GM23338 (cell line): ENCODE results near the gene VWC2. TPM values are rescaled to one million over a fixed set of nuclear protein-coding genes. Genes with fewer than 3 reads are reported as not detected.

ENCODE experiments used
- ATAC-seq: fragments of 200-7000 bp; cut with Tn5 transposase; 3 replicates; pipeline ENCODE4 v1.9.1; 2020
- DNase-seq: peaks from one replicate; pipeline ENCODE4 v3.0.0-alpha.2; 2015; ENCODE audit warnings: low spot score
- H2AFZ ChIP-seq: fragments of 200-600 bp; sonication (generic); 2 replicates; pipeline ENCODE4 v1.8.0; 2016; ENCODE audit warnings: antibody characterized with exemption, mild to moderate bottlenecking, moderate library complexity
- H3F3A ChIP-seq: fragments of 200-600 bp; sonication (generic); replicated peaks from 2 replicates; pipeline ENCODE4 v1.8.0; 2017; ENCODE audit warnings: antibody characterized with exemption, mixed run types, low read depth
- H3K27ac ChIP-seq: fragments of 200-600 bp; sonication (generic); 2 replicates; pipeline ENCODE4 v1.6.1; 2016; ENCODE audit warnings: low read depth
- H3K27me3 ChIP-seq: fragments of 200-600 bp; sonication (generic); 2 replicates; pipeline ENCODE4 v1.8.0; 2016; ENCODE audit warnings: mild to moderate bottlenecking, mixed run types, moderate library complexity; ENCODE audit not compliant: insufficient read depth
- H3K36me3 ChIP-seq: fragments of 200-600 bp; sonication (generic); 2 replicates; pipeline ENCODE4 v1.8.0; 2016; ENCODE audit warnings: mild to moderate bottlenecking; ENCODE audit not compliant: insufficient read depth
- H3K4me1 ChIP-seq: fragments of 200-600 bp; sonication (generic); 2 replicates; pipeline ENCODE4 v1.8.0; 2016; ENCODE audit warnings: mild to moderate bottlenecking, moderate library complexity; ENCODE audit not compliant: insufficient read depth
- H3K4me2 ChIP-seq: fragments of 200-600 bp; sonication (generic); 2 replicates; pipeline ENCODE4 v1.7.1; 2017; ENCODE audit warnings: mixed run types
- H3K4me3 ChIP-seq: fragments of 200-600 bp; sonication (generic); 2 replicates; pipeline ENCODE4 v1.6.1; 2016; ENCODE audit warnings: mixed run types
- H3K79me2 ChIP-seq: fragments of 200-600 bp; sonication (generic); replicated peaks from 2 replicates; pipeline ENCODE4 v1.8.0; 2017; ENCODE audit warnings: mild to moderate bottlenecking; ENCODE audit not compliant: insufficient read depth
- H3K9me2 ChIP-seq: fragments of 200-600 bp; sonication (generic); 2 replicates; pipeline ENCODE4 v1.8.0; 2017; ENCODE audit not compliant: insufficient read depth
- H4K20me1 ChIP-seq: fragments of 200-600 bp; sonication (generic); replicated peaks from 2 replicates; pipeline ENCODE4 v1.8.0; 2017; ENCODE audit warnings: mild to moderate bottlenecking; ENCODE audit not compliant: insufficient read depth
- H3K27ac Mint-ChIP-seq: 2 replicates; pipeline ENCODE4 v1.8.0; 2020; ENCODE audit warnings: inconsistent platforms, mild to moderate bottlenecking, moderate library complexity, mixed read lengths
- H3K27me3 Mint-ChIP-seq: 3 replicates; pipeline ENCODE4 v1.8.0; 2022; ENCODE audit warnings: low read depth, mild to moderate bottlenecking, moderate library complexity, mixed read lengths, inconsistent platforms; ENCODE audit not compliant: insufficient read depth, poor library complexity
- H3K36me3 Mint-ChIP-seq: 3 replicates; pipeline ENCODE4 v1.8.0; 2021; ENCODE audit warnings: low read depth, mild to moderate bottlenecking, inconsistent platforms, moderate library complexity, mixed read lengths
- H3K4me1 Mint-ChIP-seq: 3 replicates; pipeline ENCODE4 v1.8.0; 2020; ENCODE audit warnings: mild to moderate bottlenecking, inconsistent platforms, mixed read lengths
- H3K4me3 Mint-ChIP-seq: 3 replicates; pipeline ENCODE4 v1.8.0; 2021; ENCODE audit warnings: moderate library complexity, mild to moderate bottlenecking, inconsistent platforms, mixed read lengths
- H3K9me3 Mint-ChIP-seq: 3 replicates; pipeline ENCODE4 v1.8.0; 2020; ENCODE audit warnings: moderate library complexity, mild to moderate bottlenecking, inconsistent platforms, mixed read lengths
- CREB1 ChIP-seq: fragments of 250-450 bp; sonication (Bioruptor Pico); IDR thresholded peaks from 2 replicates; pipeline ENCODE4 v1.5.0; 2020; ENCODE audit warnings: low read depth, mild to moderate bottlenecking, moderate library complexity
- ETS1 ChIP-seq: IDR thresholded peaks from 2 replicates; pipeline ENCODE4 v1.6.1; 2016; ENCODE audit warnings: antibody characterized with exemption
- EZH2phosphoT487 ChIP-seq: fragments of 200-600 bp; sonication (generic); IDR thresholded peaks from one replicate; pipeline ENCODE4 v1.8.1; 2018; ENCODE audit warnings: antibody characterized with exemption; ENCODE audit not compliant: unreplicated experiment
- JUNB ChIP-seq: IDR thresholded peaks from one replicate; pipeline ENCODE4 v1.6.1; 2016; ENCODE audit warnings: antibody characterized with exemption; ENCODE audit not compliant: unreplicated experiment
- NANOG ChIP-seq: IDR thresholded peaks from 2 replicates; pipeline ENCODE4 v1.6.1; 2016; ENCODE audit warnings: antibody characterized with exemption, borderline replicate concordance
- ZNF331 ChIP-seq: fragments of 250-450 bp; sonication (Bioruptor Pico); IDR thresholded peaks from 2 replicates; pipeline ENCODE4 v1.5.0; 2020; ENCODE audit warnings: low read depth, mild to moderate bottlenecking, moderate library complexity
- ZNF462 ChIP-seq: fragments of 250-450 bp; sonication (Bioruptor Pico); IDR thresholded peaks from 2 replicates; pipeline ENCODE4 v1.5.0; 2020; ENCODE audit warnings: mild to moderate bottlenecking, moderate library complexity
- polyA plus RNA-seq: library from polyadenylated mRNA; unstranded; fragments of >200 nt; fragmentation: Nextera tagmentation; extraction: Ambion mirVana; gene quantifications from 2 replicates; pipeline ENCODE4 v1.2.1, GENCODE V29; 2016
- total RNA-seq: library from RNA; depleted of rRNA; stranded (reverse); fragments of >200 nt; shearing (Covaris generic); gene quantifications from 2 replicates; pipeline ENCODE4 v1.2.3, GENCODE V29; 2014

Gene VWC2
- total and polyA plus RNA-seq, 2 experiments from 2014 or later = 0.15 to 0.45 TPM

GRCh38 chr7:49894543-49894942 is 121.1 kb downstream of the VWC2 start:
- H3K27ac Mint-ChIP-seq = no peak overlapping the region
- Histone ChIP-seq H3K4me2 (no peak overlapping the region), H3K27ac (no peak overlapping the region)

More at GRCh38 chr7:49894543-49894942, 121.1 kb downstream of the VWC2 start:
- no peaks in the 10 kb centered on the region for H3K27me3 ChIP-seq
- no peaks in the 10 kb centered on the region for H3K9me2 ChIP-seq
- no peaks in the 10 kb centered on the region for H3K36me3 ChIP-seq
- TF ChIP-seq CREB1 (CRISPR knock-in tag) = no peak
- TF ChIP-seq NANOG = no peak
- TF ChIP-seq EZH2phosphoT487 = no peak
- no peak for TF ChIP-seq ZNF331
- no peak for TF ChIP-seq ZNF462
- TF ChIP-seq JUNB = no peak
- TF ChIP-seq ETS1 = no peak
- peaks cover 8% of the 10 kb centered on the region; the same call in 1 of the 3 replicates for H3K36me3 Mint-ChIP-seq
- peaks cover 2% of the 10 kb centered on the region; the same call in 2 of the 3 replicates for H3K9me3 Mint-ChIP-seq
- H4K20me1 ChIP-seq = no peaks in the 10 kb centered on the region
- H3F3A ChIP-seq = no peaks in the 10 kb centered on the region
- H3K27me3 Mint-ChIP-seq = no peaks in the 10 kb centered on the region
- no peak overlapping the region for H2AFZ ChIP-seq
- ATAC-seq (no peak), DNase-seq (no peak)
- H3K4me1 ChIP-seq = no peaks in the 10 kb centered on the region
- H3K4me3 Mint-ChIP-seq = no peak overlapping the region
- H3K79me2 ChIP-seq = no peaks in the 10 kb centered on the region
- no peak overlapping the region for H3K4me3 ChIP-seq
- peaks cover 4% of the 10 kb centered on the region for H3K4me1 Mint-ChIP-seq
